DMS153 treated with DMSO at 0.1 percent for 48 hours (cell line): Measurements from ENCODE around the gene FAM83B.
"Not testable (repeated sequence)": the region's sequence is repeated elsewhere in the genome, so short reads cannot be mapped to it uniquely, and the experiment has no call there.

Source experiments
- DNase-seq: peaks from one replicate; lab custom pipeline; 2025; ENCODE audit not compliant: unreplicated experiment; lab: John Stamatoyannopoulos, UW

The FAM83B gene

GRCh38 chr6:54846243-54846856, at the start of gene FAM83B:
FAM83B (plus strand) TSS chr6:54846771; CDS start chr6:54870247, 23,476 bp downstream.
- DNase-seq = no peak

GRCh38 chr6:54796918-54797317, 49.7 kb upstream of the FAM83B start:
- DNase-seq = not testable (repeated sequence)

GRCh38 chr6:54800050-54800600, 46.4 kb upstream of the FAM83B start:
- DNase-seq = no peak

- no peak for DNase-seq
Measured at GRCh38 chr6:54801244-54801643, 45.3 kb upstream of the FAM83B start.

- no peak for DNase-seq
Measured at GRCh38 chr6:54801669-54802068, 44.9 kb upstream of the FAM83B start.

- DNase-seq = no peak
Measured at GRCh38 chr6:54802775-54803634, 43.6 kb upstream of the FAM83B start.

- DNase-seq = no peak
Measured at GRCh38 chr6:54805077-54805476, 41.5 kb upstream of the FAM83B start.

GRCh38 chr6:54810147-54810546, 36.4 kb upstream of the FAM83B start:
- DNase-seq = no peak

- no peak for DNase-seq
Measured at GRCh38 chr6:54813892-54814291, 32.7 kb upstream of the FAM83B start.

- no peak for DNase-seq
Measured at GRCh38 chr6:54817236-54817635, 29.3 kb upstream of the FAM83B start.

GRCh38 chr6:54817834-54818233, 28.7 kb upstream of the FAM83B start:
- DNase-seq = no peak

GRCh38 chr6:54824225-54824624, 22.3 kb upstream of the FAM83B start:
- DNase-seq = not testable (repeated sequence)

GRCh38 chr6:54827010-54827409, 19.6 kb upstream of the FAM83B start:
- DNase-seq = no peak

GRCh38 chr6:54830216-54830615, 16.4 kb upstream of the FAM83B start:
- no peak for DNase-seq

- no peak for DNase-seq
Measured at GRCh38 chr6:54835176-54835575, 11.4 kb upstream of the FAM83B start.

- no peak for DNase-seq
Measured at GRCh38 chr6:54846857-54847674, 495 bp downstream of the FAM83B start.

GRCh38 chr6:54847799-54848597, 1.4 kb downstream of the FAM83B start:
- no peak for DNase-seq

GRCh38 chr6:54850114-54850513, 3.5 kb downstream of the FAM83B start:
- no peak for DNase-seq

GRCh38 chr6:54856129-54856528, 9.6 kb downstream of the FAM83B start:
- no peak for DNase-seq

GRCh38 chr6:54860132-54860531, 13.6 kb downstream of the FAM83B start:
- no peak for DNase-seq
